T-helper 2 cell treated with Interferon-gamma antibody and Interleukin-4, amounts not matched to agents 100 ng/mL and 5 ng/mL, for 36 hours (primary cell): ENCODE data around the gene CCDC88B. TPM values are rescaled to one million over a fixed set of nuclear protein-coding genes. Genes with fewer than 3 reads are reported as not detected.

Source experiments
- intact Hi-C: fragments of 100-400 bp; cut with micrococcal nuclease; formaldehyde crosslinking; loops from one replicate; pipeline ENCODE4 v1.15.1; 2023
- total RNA-seq: library from RNA; stranded (reverse); gene quantifications from 2 replicates; pipeline ENCODE4 v1.2.3, GENCODE V29; 2022

Gene CCDC88B
- total RNA-seq, 1 donor from 2014 or later = 132 TPM

GRCh38 chr11:64406221-64406946 lies 66.4 kb downstream of the CCDC88B start:
- intact Hi-C loops = no loop called here

Other genes with a start within 250 kb of the CCDC88B start
- 11.1 and 11.4 TPM in 2 replicates for gene MACROD1, start 174.1 kb upstream of the CCDC88B start, total RNA-seq
- 267 and 285 TPM in 2 replicates for gene STIP1, start 154.0 kb upstream of the CCDC88B start, total RNA-seq
- 210 and 211 TPM in 2 replicates for gene FERMT3, start 133.5 kb upstream of the CCDC88B start, total RNA-seq
- 23.0 and 29.5 TPM in 2 replicates for gene TRPT1, start 114.0 kb upstream of the CCDC88B start, total RNA-seq
- gene NUDT22, start 113.9 kb upstream of the CCDC88B start, total RNA-seq = 77.2 and 79.8 TPM in 2 replicates
- 27.5 and 29.9 TPM in 2 replicates for gene DNAJC4, start 109.7 kb upstream of the CCDC88B start, total RNA-seq
- gene VEGFB, start 105.6 kb upstream of the CCDC88B start, total RNA-seq = 59.8 and 60.4 TPM in 2 replicates
- 36.6 and 40.3 TPM in 2 replicates for gene FKBP2, start 99.1 kb upstream of the CCDC88B start, total RNA-seq
- gene PPP1R14B, start 93.3 kb upstream of the CCDC88B start, total RNA-seq = 141 and 144 TPM in 2 replicates
- gene PLCB3, start 88.7 kb upstream of the CCDC88B start, total RNA-seq = 12.7 TPM in 2 replicates
- gene BAD, start 55.5 kb upstream of the CCDC88B start, total RNA-seq = 31.8 and 36.1 TPM in 2 replicates
- 34.8 and 36.5 TPM in 2 replicates for gene GPR137, start 54.4 kb upstream of the CCDC88B start, total RNA-seq
- gene KCNK4, start 48.9 kb upstream of the CCDC88B start, total RNA-seq = not detected in 2 replicates
- gene CATSPERZ, start 39.8 kb upstream of the CCDC88B start, total RNA-seq = not detected in 2 replicates
- gene ESRRA, start 34.7 kb upstream of the CCDC88B start, total RNA-seq = 40.9 and 47.6 TPM in 2 replicates
- gene TRMT112, start 22.6 kb upstream of the CCDC88B start, total RNA-seq = 212 and 218 TPM in 2 replicates
- gene PRDX5, start 22.1 kb upstream of the CCDC88B start, total RNA-seq = 114 and 119 TPM in 2 replicates
- 39.3 and 42.0 TPM in 2 replicates for gene RPS6KA4, start 19.0 kb downstream of the CCDC88B start, total RNA-seq
- not detected in 2 replicates for gene SLC22A11, start 215.7 kb downstream of the CCDC88B start, total RNA-seq